ENCODE results near the gene ZFYVE9. TPM values are rescaled to one million over a fixed set of nuclear protein-coding genes. Genes with fewer than 3 reads are reported as not detected.

Gene ZFYVE9
- total RNA-seq, 4 donors from 2014 or later: 22.8 to 37.0 (median 28.2) TPM

DNA sequence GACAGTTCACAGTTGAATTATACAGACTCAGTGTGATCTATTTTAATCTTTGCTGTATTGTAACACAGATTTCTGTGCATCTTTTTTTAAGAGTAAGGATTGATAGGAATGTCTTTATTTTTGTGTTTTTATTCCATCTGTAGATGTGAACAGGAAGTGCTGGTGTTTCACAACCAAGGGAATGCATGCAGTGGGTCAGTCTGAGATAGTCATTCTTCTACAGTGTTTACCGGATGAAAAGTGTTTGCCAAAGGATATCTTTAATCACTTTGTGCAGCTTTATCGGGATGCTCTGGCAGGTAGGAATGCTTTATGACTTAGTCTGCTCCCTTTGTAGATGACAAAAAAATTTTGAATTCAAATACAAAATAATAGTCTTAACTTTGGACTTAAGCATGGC, 139.6 kb downstream of the ZFYVE9 start:
- no peak for DNase-seq
- 75 to 83% methylated on average over 2 of the region's 2 CpGs for WGBS, 2 donors (ENCODE audit: low coverage in 1 of 2)

DNA sequence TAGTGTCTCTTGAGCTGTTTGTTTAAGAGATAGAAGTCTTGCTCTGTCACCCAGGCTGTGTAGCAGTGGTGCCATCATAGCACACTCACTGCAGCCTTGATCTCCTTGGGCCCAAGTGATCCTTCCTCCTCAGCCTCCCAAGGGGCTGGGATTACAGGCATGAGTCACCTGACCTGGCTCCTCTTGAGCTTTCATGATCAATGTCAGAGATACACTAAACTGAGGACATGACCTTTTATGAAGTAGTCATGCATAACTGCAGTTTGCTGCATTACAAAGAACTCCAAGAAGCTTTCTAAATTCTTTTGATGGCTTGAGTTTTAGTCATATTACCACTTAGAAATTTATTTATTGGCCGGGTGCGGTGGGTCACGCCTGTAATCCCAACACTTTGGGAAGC, 146.4 kb downstream of the ZFYVE9 start:
- TF ChIP-seq CTCF (IDR thresholded peaks at IDR 0.05) (no peak), POLR2AphosphoS5 (IDR thresholded peaks at IDR 0.05) (no peak), EP300 (IDR thresholded peaks at IDR 0.05; ENCODE audit: low read depth) (no peak), POLR2A (IDR thresholded peaks at IDR 0.05) (no peak)
- DNase-seq: no peak
- WGBS, 2 donors (ENCODE audit: low coverage in 1 of 2): 99 to 100% methylated on average over 3 of the region's 3 CpGs
- in situ Hi-C loops (cut with MboI; ENCODE audit: low pct_ligation_motif_present in 1 of 4, low pct_unique_long_range_greater_than_20kb in 1 of 4, low sequenced_read_pairs in 3 of 4): loop anchor here in 2 of 4 donors (10.0 to 25.0 kb wide), 2 partner anchors 151 to 153 kb away; partner anchors contain the start of gene ZFYVE9 (in 1 of the 2)
- intact Hi-C loops (cut with DNase I; ENCODE audit: low total_unique reads): no loop called here
- Histone ChIP-seq H3K27ac (no peak overlapping the region), H3K36me3 (no peaks in the 10 kb centered on the region), H3K9me3 (no peaks in the 10 kb centered on the region), H3K27me3 (no peaks in the 10 kb centered on the region), H3K4me1 (no peaks in the 10 kb centered on the region), H3K4me3 (no peak overlapping the region)

More for the DNA sequence above, 139.6 kb downstream of the ZFYVE9 start:
- Histone ChIP-seq H3K36me3 (peaks cover 0 to 7% (median 0%) of the 10 kb centered on the region in 4 donors), H3K4me1 (no peaks in the 10 kb centered on the region), H3K27ac (no peak overlapping the region), H3K27me3 (no peaks in the 10 kb centered on the region), H3K9me3 (no peaks in the 10 kb centered on the region), H3K4me3 (no peak overlapping the region)
- TF ChIP-seq CTCF (IDR thresholded peaks at IDR 0.05) (no peak), POLR2AphosphoS5 (IDR thresholded peaks at IDR 0.05) (no peak), EP300 (IDR thresholded peaks at IDR 0.05; ENCODE audit: low read depth) (no peak), POLR2A (IDR thresholded peaks at IDR 0.05) (no peak)
- intact Hi-C loops (cut with DNase I; ENCODE audit: low total_unique reads) (no loop called here), in situ Hi-C loops (cut with MboI; ENCODE audit: low pct_ligation_motif_present in 1 of 4, low pct_unique_long_range_greater_than_20kb in 1 of 4, low sequenced_read_pairs in 3 of 4) (loop anchor here in 2 of 4 donors (10.0 to 25.0 kb wide), 2 partner anchors 144 to 147 kb away; partner anchors contain the start of gene ZFYVE9 (in 1 of the 2))

GRCh38 chr1:52294580-52294979, 152.7 kb downstream of the ZFYVE9 start:
- H3K9me3 ChIP-seq: no peaks in the 10 kb centered on the region
- TF ChIP-seq POLR2A (IDR thresholded peaks at IDR 0.05) (no peak), POLR2AphosphoS5 (IDR thresholded peaks at IDR 0.05) (no peak), CTCF (IDR thresholded peaks at IDR 0.05) (no peak), EP300 (IDR thresholded peaks at IDR 0.05; ENCODE audit: low read depth) (no peak)
- no peaks in the 10 kb centered on the region for H3K36me3 ChIP-seq
- intact Hi-C loops (cut with DNase I; ENCODE audit: low total_unique reads) (no loop called here), in situ Hi-C loops (cut with MboI; ENCODE audit: low pct_ligation_motif_present in 1 of 4, low pct_unique_long_range_greater_than_20kb in 1 of 4, low sequenced_read_pairs in 3 of 4) (loop anchor here in 2 of 4 donors (5.0 to 25.0 kb wide), 2 partner anchors 152 to 157 kb away; partner anchors contain the start of gene ZFYVE9 (in 2 of the 2))
- no peaks in the 10 kb centered on the region for H3K27me3 ChIP-seq
- peaks cover 0 to 6% (median 2%) of the 10 kb centered on the region in 4 donors for H3K4me1 ChIP-seq
- WGBS, 2 donors (ENCODE audit: low coverage in 1 of 2): 88 to 100% methylated on average over 1 of the region's 1 CpG
- H3K4me3 ChIP-seq: no peak overlapping the region
- no peak overlapping the region for H3K27ac ChIP-seq
- DNase-seq: no peak

DNA sequence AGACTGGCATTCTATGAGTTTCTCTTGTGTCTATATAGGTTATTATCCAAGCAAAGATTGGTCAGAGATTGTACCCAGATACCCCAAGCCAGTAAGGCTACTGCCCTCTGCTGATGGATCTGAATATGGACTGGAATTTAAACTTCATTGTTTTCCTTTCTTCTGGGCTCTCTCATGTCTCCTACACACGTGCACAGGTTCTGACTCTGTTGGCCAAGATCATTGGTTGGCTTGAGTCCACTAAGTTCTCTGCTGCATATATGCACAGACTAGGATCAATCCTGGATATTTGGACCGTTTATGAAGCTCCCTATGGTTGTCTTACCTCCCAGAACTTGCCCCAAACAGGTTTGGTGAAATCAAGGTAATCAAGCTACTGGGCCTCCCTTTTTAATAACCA, 154.5 kb downstream of the ZFYVE9 start:
- H3K4me3 ChIP-seq: no peak overlapping the region
- no peaks in the 10 kb centered on the region for H3K9me3 ChIP-seq
- H3K4me1 ChIP-seq: peaks cover 0 to 6% (median 2%) of the 10 kb centered on the region in 4 donors
- TF ChIP-seq CTCF (IDR thresholded peaks at IDR 0.05): peak; percentile 60 to 75 (median 65)
- no peak for TF ChIP-seq POLR2AphosphoS5 (IDR thresholded peaks at IDR 0.05)
- no peak for TF ChIP-seq EP300 (IDR thresholded peaks at IDR 0.05; ENCODE audit: low read depth)
- no peak overlapping the region for H3K27ac ChIP-seq
- no peaks in the 10 kb centered on the region for H3K36me3 ChIP-seq
- 6 to 28% methylated on average over 2 of the region's 2 CpGs for WGBS, 2 donors (ENCODE audit: low coverage in 1 of 2)
- no peak for DNase-seq
- intact Hi-C loops (cut with DNase I; ENCODE audit: low total_unique reads): loop anchor here (5.0 kb wide), 1 partner anchor 169 kb away; no protein-coding TSS in a partner anchor
- H3K27me3 ChIP-seq: no peaks in the 10 kb centered on the region
- in situ Hi-C loops (cut with MboI; ENCODE audit: low pct_ligation_motif_present in 1 of 4, low pct_unique_long_range_greater_than_20kb in 1 of 4, low sequenced_read_pairs in 3 of 4): loop anchor here in 2 of 4 donors (5.0 to 25.0 kb wide), 2 partner anchors 159 to 169 kb away; partner anchors contain the start of gene ZFYVE9 (in 1 of the 2)

Data from transverse colon (tissue), 4 donors.